ENCODE results near the gene CFAP44. TPM values are rescaled to one million over a fixed set of nuclear protein-coding genes. Genes with fewer than 3 reads are reported as not detected.
"Not testable (repeated sequence)": the region's sequence is repeated elsewhere in the genome, so short reads cannot be mapped to it uniquely, and the experiment has no call there.

Gene CFAP44
- total and polyA plus RNA-seq, 2 of the 4 experiments (the other 2 are of a cell fraction), result 0.90 to 1.7 TPM

DNA sequence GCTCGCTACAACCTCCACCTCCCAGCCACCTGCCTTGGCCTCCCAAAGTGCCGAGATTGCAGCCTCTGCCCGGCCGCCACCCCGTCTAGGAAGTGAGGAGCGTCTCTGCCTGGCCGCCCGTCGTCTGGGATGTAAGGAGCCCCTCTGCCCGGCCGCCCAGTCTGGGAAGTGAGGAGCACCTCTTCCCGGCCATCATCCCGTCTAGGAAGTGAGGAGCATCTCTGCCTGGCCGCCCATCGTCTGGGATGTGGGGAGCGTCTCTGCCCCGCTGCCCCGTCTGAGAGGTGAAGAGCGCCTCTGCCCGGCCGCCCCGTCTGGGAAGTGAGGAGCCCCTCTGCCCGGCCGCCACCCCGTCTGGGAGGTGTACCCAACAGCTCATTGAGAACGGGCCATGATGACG is 17.3 kb upstream of the CFAP44 start:
- ATAC-seq (ENCODE audit: low read depth), result not testable (repeated sequence)

More for the DNA sequence above, 17.3 kb upstream of the CFAP44 start:
- intact Hi-C loops (cut with micrococcal nuclease); H2BK120ac ChIP-seq (ENCODE audit: low read depth, low read length); H3K9ac ChIP-seq (ENCODE audit: low read depth, low read length); H4K20me1 ChIP-seq (ENCODE audit: insufficient read depth, low read length); H3K4me2 ChIP-seq (ENCODE audit: low read depth, low read length); CTCF ChIA-PET; H2AFZ ChIP-seq (replicated peaks; ENCODE audit: low read length, poor library complexity); H4K8ac ChIP-seq (ENCODE audit: low read depth in 2 of 2, low read length in 2 of 2); H3K4ac ChIP-seq (ENCODE audit: low read depth, low read length); H3K79me1 ChIP-seq (ENCODE audit: low read depth in 1 of 2, low read length in 2 of 2); H3K23ac ChIP-seq (ENCODE audit: low read depth, low read length); BruUV-seq (replicated peaks); H3K56ac ChIP-seq (ENCODE audit: extremely low read depth, insufficient read depth, low read length); H3K27me3 ChIP-seq (ENCODE audit: control insufficient read depth, insufficient read depth, low read length); H3K36me3 ChIP-seq (ENCODE audit: control insufficient read depth, insufficient read depth, low read length); dilution Hi-C loops (cut with HindIII; ENCODE audit: low sequenced_read_pairs, unreplicated experiment); in situ Hi-C loops (cut with MboI; ENCODE audit: low sequenced_read_pairs); H2BK5ac ChIP-seq (ENCODE audit: low read depth, low read length, poor library complexity, severe bottlenecking); H2BK20ac ChIP-seq (ENCODE audit: low read depth, low read length); H3K27ac ChIP-seq (ENCODE audit: insufficient read depth, low read length); H3K9me3 ChIP-seq (ENCODE audit: control insufficient read depth, insufficient read depth, low read length); DNase-seq; H3K18ac ChIP-seq (ENCODE audit: low read depth, low read length); H3K14ac ChIP-seq (replicated peaks; ENCODE audit: low read depth, low read length); H4K5ac ChIP-seq (ENCODE audit: low read depth, low read length); H2AK5ac ChIP-seq (ENCODE audit: low read depth, low read length); H3K4me1 ChIP-seq (ENCODE audit: control insufficient read depth, insufficient read depth, low read length); H3K9me1 ChIP-seq (ENCODE audit: insufficient read depth, low read length); POLR2A ChIA-PET (ENCODE audit: unreplicated experiment); H4K91ac ChIP-seq (ENCODE audit: insufficient read depth, low read depth, low read length); H2AK9ac ChIP-seq (replicated peaks; ENCODE audit: low read depth, low read length, poor library complexity); H2BK15ac ChIP-seq (ENCODE audit: low read depth, low read length); H3K4me3 ChIP-seq (ENCODE audit: insufficient read depth, low read depth, low read length): not testable (repeated sequence)
- WGBS, 2 experiments (ENCODE audit: extremely low coverage in 2 of 2, insufficient read length in 1 of 2), result no CpG with 5 or more reads among the region's 27 CpGs

Data from IMR-90 (cell line).